OCI-LY3 (cell line): ENCODE data around the gene TMEM54.

Experiments
- H2AFZ ChIP-seq: fragments of 200-600, 300-600 bp; shearing (Covaris generic); 2 replicates; pipeline ENCODE4 v1.6.0; 2014; ENCODE audit warnings: antibody characterized with exemption, low read depth, low read length
- H3K27ac ChIP-seq: fragments of 200-600, 300-600 bp; sonication (generic); 2 replicates; pipeline ENCODE4 v1.5.1; 2014; ENCODE audit warnings: mild to moderate bottlenecking, low read length, moderate library complexity, mixed read lengths
- H3K27me3 ChIP-seq: fragments of 200-600, 300-600 bp; sonication (generic); 2 replicates; pipeline ENCODE4 v1.6.1; 2014; ENCODE audit warnings: low read depth, low read length, mixed read lengths
- H3K36me3 ChIP-seq: fragments of 200-600, 300-600 bp; sonication (generic); replicated peaks from 2 replicates; pipeline ENCODE3; 2014; ENCODE audit warnings: low read depth, low read length, mixed read lengths
- H3K4me1 ChIP-seq: fragments of 300-600, 200-600 bp; sonication (generic); 2 replicates; pipeline ENCODE4 v1.6.1; 2014; ENCODE audit warnings: low read length, mixed read lengths
- H3K4me2 ChIP-seq: fragments of 200-600, 300-600 bp; sonication (generic); 2 replicates; pipeline ENCODE4 v1.6.1; 2014; ENCODE audit warnings: low read length, mixed read lengths
- H3K4me3 ChIP-seq: fragments of 300-600, 200-600 bp; sonication (generic); 2 replicates; pipeline ENCODE4 v1.5.1; 2014; ENCODE audit warnings: antibody characterized with exemption, mild to moderate bottlenecking, low read length, moderate library complexity
- H3K79me2 ChIP-seq: fragments of 300-600, 200-600 bp; shearing (Covaris generic); 2 replicates; pipeline ENCODE4 v1.6.1; 2014; ENCODE audit warnings: mild to moderate bottlenecking, low read length, mixed read lengths
- H3K9ac ChIP-seq: fragments of 300-600, 200-600 bp; shearing (Covaris generic); 2 replicates; pipeline ENCODE4 v1.6.0; 2014; ENCODE audit warnings: mild to moderate bottlenecking, low read length, moderate library complexity
- H3K9me3 ChIP-seq: fragments of 200-600, 300-600 bp; shearing (Covaris generic); 2 replicates; pipeline ENCODE4 v1.6.1; 2014; ENCODE audit warnings: low read length, mixed read lengths; ENCODE audit not compliant: insufficient read depth
- H4K20me1 ChIP-seq: fragments of 200-600, 300-600 bp; sonication (generic); 2 replicates; pipeline ENCODE4 v1.6.1; 2016; ENCODE audit warnings: low read length, mixed read lengths; ENCODE audit not compliant: insufficient read depth
- EZH2phosphoT487 ChIP-seq: fragments of 200-600 bp; shearing (Covaris generic); IDR thresholded peaks from 2 replicates; pipeline ENCODE4 v1.6.1; 2018; ENCODE audit warnings: antibody characterized with exemption, mixed run types, low read depth
- TF ChIP-seq, protein P1 (sequence below): fragments of 200-600, 300-600 bp; sonication (generic); IDR thresholded peaks from 2 replicates; pipeline ENCODE4 v1.5.1; 2014; ENCODE audit warnings: antibody characterized with exemption, low read length, low read depth

Gene TMEM54

DNA sequence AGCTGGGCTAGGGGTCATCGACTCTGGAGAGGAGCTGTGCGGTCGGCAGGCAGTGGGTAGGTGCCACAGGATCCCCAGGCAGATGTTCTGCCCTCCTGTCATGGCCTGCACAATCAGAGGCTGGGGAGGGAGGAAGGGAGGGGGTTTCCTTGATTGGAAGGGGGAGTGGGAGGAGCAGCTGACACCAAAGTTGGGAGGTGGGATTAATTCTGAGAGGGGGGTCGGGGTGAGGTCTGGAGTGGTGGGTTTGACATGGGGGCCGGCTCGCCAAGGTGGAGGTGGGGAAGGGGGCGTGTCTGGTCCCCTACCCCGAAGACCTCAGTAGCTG lies 15.5 kb downstream of the TMEM54 start:
- H3K27me3 ChIP-seq, result no peaks in the 10 kb centered on the region
- no peak overlapping the region for H3K9ac ChIP-seq
- H3K4me3 ChIP-seq, result no peak overlapping the region
- no peaks in the 10 kb centered on the region for H4K20me1 ChIP-seq
- TF ChIP-seq EZH2phosphoT487, result no peak
- TF ChIP-seq, protein P1, sequence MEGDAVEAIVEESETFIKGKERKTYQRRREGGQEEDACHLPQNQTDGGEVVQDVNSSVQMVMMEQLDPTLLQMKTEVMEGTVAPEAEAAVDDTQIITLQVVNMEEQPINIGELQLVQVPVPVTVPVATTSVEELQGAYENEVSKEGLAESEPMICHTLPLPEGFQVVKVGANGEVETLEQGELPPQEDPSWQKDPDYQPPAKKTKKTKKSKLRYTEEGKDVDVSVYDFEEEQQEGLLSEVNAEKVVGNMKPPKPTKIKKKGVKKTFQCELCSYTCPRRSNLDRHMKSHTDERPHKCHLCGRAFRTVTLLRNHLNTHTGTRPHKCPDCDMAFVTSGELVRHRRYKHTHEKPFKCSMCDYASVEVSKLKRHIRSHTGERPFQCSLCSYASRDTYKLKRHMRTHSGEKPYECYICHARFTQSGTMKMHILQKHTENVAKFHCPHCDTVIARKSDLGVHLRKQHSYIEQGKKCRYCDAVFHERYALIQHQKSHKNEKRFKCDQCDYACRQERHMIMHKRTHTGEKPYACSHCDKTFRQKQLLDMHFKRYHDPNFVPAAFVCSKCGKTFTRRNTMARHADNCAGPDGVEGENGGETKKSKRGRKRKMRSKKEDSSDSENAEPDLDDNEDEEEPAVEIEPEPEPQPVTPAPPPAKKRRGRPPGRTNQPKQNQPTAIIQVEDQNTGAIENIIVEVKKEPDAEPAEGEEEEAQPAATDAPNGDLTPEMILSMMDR, result no peak
- H3K79me2 ChIP-seq, result no peaks in the 10 kb centered on the region
- no peak overlapping the region for H3K27ac ChIP-seq
- no peak overlapping the region for H2AFZ ChIP-seq
- no peak overlapping the region for H3K4me2 ChIP-seq
- no peaks in the 10 kb centered on the region for H3K36me3 ChIP-seq
- H3K4me1 ChIP-seq, result no peaks in the 10 kb centered on the region
- H3K9me3 ChIP-seq, result no peaks in the 10 kb centered on the region

DNA sequence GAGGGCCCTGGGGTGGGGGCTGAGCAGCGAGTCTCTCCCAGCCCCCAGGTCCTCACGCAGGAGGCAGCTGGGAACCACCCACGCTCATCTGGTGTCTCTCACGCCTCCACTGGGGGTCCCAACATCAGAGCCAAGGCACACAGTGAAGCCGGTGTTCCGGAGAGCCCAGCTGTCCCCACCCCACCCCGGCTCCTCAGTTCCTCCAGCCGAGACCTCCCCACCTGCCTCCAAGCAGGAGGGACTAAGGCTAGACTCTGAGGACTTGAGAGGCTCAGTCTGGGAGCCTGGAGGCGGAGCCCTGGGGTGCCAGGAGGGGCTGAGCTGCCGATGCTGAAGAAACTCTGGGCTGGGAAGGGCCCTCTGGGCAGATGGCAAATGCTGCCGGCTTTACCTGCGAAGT lies 16.5 kb downstream of the TMEM54 start:
- no peak for TF ChIP-seq EZH2phosphoT487
- TF ChIP-seq, protein P1, result no peak
- no peak overlapping the region for H3K4me3 ChIP-seq
- no peaks in the 10 kb centered on the region for H3K27me3 ChIP-seq
- H3K27ac ChIP-seq, result no peak overlapping the region
- H3K9me3 ChIP-seq, result no peaks in the 10 kb centered on the region
- no peak overlapping the region for H3K9ac ChIP-seq
- no peaks in the 10 kb centered on the region for H4K20me1 ChIP-seq
- H3K79me2 ChIP-seq, result no peaks in the 10 kb centered on the region
- H3K36me3 ChIP-seq, result no peaks in the 10 kb centered on the region
- H3K4me1 ChIP-seq, result no peaks in the 10 kb centered on the region
- H2AFZ ChIP-seq, result no peak overlapping the region
- no peak overlapping the region for H3K4me2 ChIP-seq

DNA sequence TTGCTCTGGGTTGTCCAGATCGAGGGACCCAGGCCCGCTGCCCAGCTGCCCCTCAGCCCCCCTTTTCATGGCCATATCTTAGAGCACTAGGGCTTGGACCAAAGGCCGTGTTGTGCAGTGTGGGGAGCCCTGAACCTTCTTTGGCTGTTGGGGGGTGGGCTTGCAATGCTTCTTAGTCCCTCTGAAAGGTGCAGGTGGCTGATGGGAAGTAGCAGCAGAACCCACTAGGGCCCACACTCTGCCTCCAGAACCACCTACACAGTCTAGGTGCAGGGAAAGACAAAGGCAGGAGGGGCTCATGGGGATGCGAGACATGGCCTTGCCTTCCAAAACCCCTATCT lies 17.2 kb downstream of the TMEM54 start:
- Histone ChIP-seq H3K4me3 (no peak overlapping the region), H3K27ac (no peak overlapping the region), H4K20me1 (no peaks in the 10 kb centered on the region), H3K27me3 (no peaks in the 10 kb centered on the region), H3K36me3 (no peaks in the 10 kb centered on the region), H3K79me2 (no peaks in the 10 kb centered on the region), H3K9me3 (no peaks in the 10 kb centered on the region), H2AFZ (no peak overlapping the region), H3K4me2 (no peak overlapping the region), H3K9ac (no peak overlapping the region), H3K4me1 (no peaks in the 10 kb centered on the region)
- TF ChIP-seq, protein P1, result no peak
- no peak for TF ChIP-seq EZH2phosphoT487

DNA sequence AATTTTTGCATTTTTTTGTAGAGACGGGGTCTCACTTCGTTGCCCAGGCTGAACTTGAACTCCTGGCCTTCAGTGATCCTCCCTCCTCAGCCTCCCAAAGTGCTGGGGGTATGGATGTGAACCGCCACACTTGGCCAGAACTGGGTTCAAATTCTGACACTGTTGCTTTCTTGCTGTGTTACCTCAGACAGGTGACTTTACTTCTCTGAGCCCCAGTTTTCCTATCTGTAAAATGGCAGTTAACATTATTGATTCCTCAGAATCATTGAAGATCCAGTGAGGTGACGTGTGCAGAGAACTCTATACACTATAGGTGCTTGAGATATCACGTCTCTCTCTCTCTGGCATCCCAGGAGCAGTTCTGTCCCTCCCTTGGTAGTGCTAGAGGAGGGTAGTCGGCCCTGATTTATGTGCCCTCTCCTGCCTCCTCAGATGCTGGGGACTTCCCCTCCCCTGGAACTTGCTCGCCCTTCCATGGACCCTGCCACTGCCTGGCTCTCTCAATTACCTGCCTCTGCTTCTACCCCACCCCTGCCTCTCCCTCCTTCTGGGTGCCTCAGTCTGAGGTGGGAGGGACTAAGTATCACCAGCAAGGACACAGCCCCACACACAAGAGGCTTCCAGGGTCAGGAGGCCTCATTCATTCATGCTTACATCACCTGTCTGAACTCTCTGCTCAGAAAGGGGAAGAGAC lies 17.7 kb downstream of the TMEM54 start:
- no peaks in the 10 kb centered on the region for H3K27me3 ChIP-seq
- H3K79me2 ChIP-seq, result no peaks in the 10 kb centered on the region
- no peak overlapping the region for H3K4me3 ChIP-seq
- no peak overlapping the region for H3K9ac ChIP-seq
- TF ChIP-seq, protein P1, result no peak
- TF ChIP-seq EZH2phosphoT487, result no peak
- H3K9me3 ChIP-seq, result no peaks in the 10 kb centered on the region
- H4K20me1 ChIP-seq, result no peaks in the 10 kb centered on the region
- no peak overlapping the region for H2AFZ ChIP-seq
- H3K4me2 ChIP-seq, result no peak overlapping the region
- no peaks in the 10 kb centered on the region for H3K36me3 ChIP-seq
- H3K27ac ChIP-seq, result no peak overlapping the region
- no peaks in the 10 kb centered on the region for H3K4me1 ChIP-seq
